PC-9 (cell line): ENCODE measurements around the gene MYO1F.

ENCODE experiments used
- EZH2 ChIP-seq: fragments of 200-600 bp; sonication (generic); IDR thresholded peaks from 2 replicates; pipeline ENCODE4 v1.8.0; 2017; ENCODE audit warnings: antibody characterized with exemption, low read depth
- TF ChIP-seq, protein P1 (sequence below): fragments of 200-600 bp; sonication (generic); conservative IDR thresholded peaks from 2 replicates; pipeline ENCODE4 v1.6.1; 2017; ENCODE audit warnings: mixed run types, antibody characterized with exemption, mild to moderate bottlenecking, moderate library complexity

DNA sequence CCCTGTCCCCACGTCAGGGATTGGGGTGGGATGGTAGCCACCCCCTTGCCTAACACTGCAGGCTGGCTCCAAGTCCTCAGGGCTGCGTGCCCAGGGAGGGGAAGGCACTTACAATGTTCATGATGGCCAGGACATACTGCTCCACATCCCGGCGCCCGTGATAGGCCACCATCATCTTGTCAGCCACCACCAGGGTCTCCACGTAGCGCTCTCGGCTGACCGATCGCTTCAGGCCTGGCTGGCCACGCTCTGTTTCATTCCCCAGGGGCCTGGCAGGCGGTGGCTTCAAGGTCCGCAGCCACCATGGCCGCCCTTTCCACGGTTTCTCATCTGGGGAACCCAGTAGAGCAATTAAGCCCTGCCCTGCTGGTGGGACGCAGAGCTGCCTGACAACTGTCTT, 23.6 kb upstream of the MYO1F start:
- TF ChIP-seq, protein P1, sequence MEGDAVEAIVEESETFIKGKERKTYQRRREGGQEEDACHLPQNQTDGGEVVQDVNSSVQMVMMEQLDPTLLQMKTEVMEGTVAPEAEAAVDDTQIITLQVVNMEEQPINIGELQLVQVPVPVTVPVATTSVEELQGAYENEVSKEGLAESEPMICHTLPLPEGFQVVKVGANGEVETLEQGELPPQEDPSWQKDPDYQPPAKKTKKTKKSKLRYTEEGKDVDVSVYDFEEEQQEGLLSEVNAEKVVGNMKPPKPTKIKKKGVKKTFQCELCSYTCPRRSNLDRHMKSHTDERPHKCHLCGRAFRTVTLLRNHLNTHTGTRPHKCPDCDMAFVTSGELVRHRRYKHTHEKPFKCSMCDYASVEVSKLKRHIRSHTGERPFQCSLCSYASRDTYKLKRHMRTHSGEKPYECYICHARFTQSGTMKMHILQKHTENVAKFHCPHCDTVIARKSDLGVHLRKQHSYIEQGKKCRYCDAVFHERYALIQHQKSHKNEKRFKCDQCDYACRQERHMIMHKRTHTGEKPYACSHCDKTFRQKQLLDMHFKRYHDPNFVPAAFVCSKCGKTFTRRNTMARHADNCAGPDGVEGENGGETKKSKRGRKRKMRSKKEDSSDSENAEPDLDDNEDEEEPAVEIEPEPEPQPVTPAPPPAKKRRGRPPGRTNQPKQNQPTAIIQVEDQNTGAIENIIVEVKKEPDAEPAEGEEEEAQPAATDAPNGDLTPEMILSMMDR = no peak
- TF ChIP-seq EZH2 = no peak
